Mesendoderm (in vitro differentiated cells): Measurements from ENCODE around the gene STAP2.

Experiments
- DNase-seq: peaks from one replicate; pipeline ENCODE4 v3.0.0; 2013
- H2AK5ac ChIP-seq: 2 replicates; pipeline ENCODE4 v1.6.1; 2013; ENCODE audit warnings: low read length, inconsistent platforms
- H2BK120ac ChIP-seq: 2 replicates; pipeline ENCODE4 v1.6.1; 2013; ENCODE audit warnings: low read depth, mild to moderate bottlenecking, low read length, moderate library complexity, mixed read lengths
- H2BK15ac ChIP-seq: replicated peaks from 2 replicates; pipeline ENCODE4 v1.6.1; 2013; ENCODE audit warnings: low read depth, mild to moderate bottlenecking, moderate library complexity
- H2BK5ac ChIP-seq: 2 replicates; pipeline ENCODE4 v1.6.1; 2013; ENCODE audit warnings: low read length, inconsistent platforms
- H3K18ac ChIP-seq: 2 replicates; pipeline ENCODE4 v1.6.1; 2013; ENCODE audit warnings: mild to moderate bottlenecking, low read length, mixed read lengths
- H3K23ac ChIP-seq: one replicate; pipeline ENCODE4 v1.6.1; 2013; ENCODE audit warnings: low read length
- H3K27ac ChIP-seq: 2 replicates; pipeline ENCODE4 v1.5.1; 2013; ENCODE audit warnings: low read depth, mild to moderate bottlenecking, inconsistent platforms, low read length, moderate library complexity
- H3K27me3 ChIP-seq: 2 replicates; pipeline ENCODE4 v1.6.1; 2013; ENCODE audit warnings: low read length, control low read depth, mild to moderate bottlenecking, inconsistent platforms; ENCODE audit not compliant: insufficient read depth, poor library complexity
- H3K36me3 ChIP-seq: 2 replicates; pipeline ENCODE4 v1.6.1; 2013; ENCODE audit warnings: low read length, inconsistent platforms; ENCODE audit not compliant: control insufficient read depth, insufficient read depth
- H3K4ac ChIP-seq: one replicate; pipeline ENCODE4 v1.6.1; 2013; ENCODE audit warnings: low read depth, mild to moderate bottlenecking, low read length, moderate library complexity
- H3K4me1 ChIP-seq: 2 replicates; pipeline ENCODE4 v1.6.1; 2013; ENCODE audit warnings: low read depth, low read length, inconsistent platforms; ENCODE audit not compliant: control insufficient read depth
- H3K4me2 ChIP-seq: 2 replicates; pipeline ENCODE4 v1.6.1; 2013; ENCODE audit warnings: low read length
- H3K4me3 ChIP-seq: 2 replicates; pipeline ENCODE4 v1.5.1; 2013; ENCODE audit warnings: mild to moderate bottlenecking, low read length
- H3K56ac ChIP-seq: one replicate; pipeline ENCODE4 v1.6.1; 2013; ENCODE audit warnings: low read length
- H3K79me1 ChIP-seq: 2 replicates; pipeline ENCODE4 v1.6.1; 2013; ENCODE audit warnings: low read length, inconsistent platforms
- H3K79me2 ChIP-seq: 2 replicates; pipeline ENCODE4 v1.6.1; 2013; ENCODE audit warnings: mild to moderate bottlenecking, low read length; ENCODE audit not compliant: control insufficient read depth, insufficient read depth
- H3K9ac ChIP-seq: 2 replicates; pipeline ENCODE4 v1.6.1; 2013; ENCODE audit warnings: low read length, inconsistent platforms
- H4K5ac ChIP-seq: one replicate; pipeline ENCODE4 v1.6.1; 2013; ENCODE audit warnings: low read length
- H4K8ac ChIP-seq: one replicate; pipeline ENCODE4 v1.6.1; 2013; ENCODE audit warnings: low read depth, mild to moderate bottlenecking, control low read depth, low read length, moderate library complexity
- WGBS: extraction: QIAGEN DNeasy Blood & Tissue Kit; methylation state at CpG from one replicate; pipeline ENCODE4 v1.1.7; 2013; ENCODE audit warnings: low lambda C conversion rate, missing lambda C conversion rate; ENCODE audit not compliant: insufficient coverage; ENCODE audit errors: extremely low coverage; 5-methylcytosine and 5-hydroxymethylcytosine counted together

STAP2 gene

DNA sequence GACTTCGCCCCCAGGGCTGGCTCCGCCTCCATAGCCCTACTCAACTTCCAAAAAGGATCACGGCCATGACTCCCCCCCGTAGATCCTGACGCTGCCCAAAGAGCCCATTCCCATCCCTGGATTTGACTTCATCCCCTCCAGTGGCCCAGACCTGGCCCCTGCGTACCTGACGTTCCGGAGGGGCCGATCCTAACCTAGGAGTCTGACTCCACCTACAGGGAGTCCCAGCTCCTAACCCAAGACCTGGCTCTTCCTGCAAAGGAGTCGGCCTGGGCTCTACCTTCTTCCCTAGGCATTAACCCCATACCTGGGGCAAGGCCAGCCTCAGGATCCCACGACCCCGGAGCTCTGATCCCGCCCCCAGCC, 10.8 kb downstream of the STAP2 start:
- Histone ChIP-seq H3K79me2 (no peaks in the 10 kb centered on the region), H3K56ac (peak overlapping the region; percentile 22), H3K4me3 (peak overlapping the region; percentile 3), H3K18ac (no peak overlapping the region), H3K4me1 (no peaks in the 10 kb centered on the region), H3K9ac (peak overlapping the region; percentile 48), H3K36me3 (no peaks in the 10 kb centered on the region), H3K27ac (no peak overlapping the region), H2BK5ac (no peak overlapping the region), H2AK5ac (no peak overlapping the region), H4K8ac (no peak overlapping the region), H2BK120ac (no peak overlapping the region), H3K23ac (no peak overlapping the region), H3K4ac (no peak overlapping the region), H2BK15ac (no peak overlapping the region), H4K5ac (no peak overlapping the region), H3K27me3 (no peaks in the 10 kb centered on the region), H3K4me2 (peak overlapping the region; percentile 48), H3K79me1 (no peaks in the 10 kb centered on the region)
- no CpG with 5 or more reads among the region's 13 CpGs for WGBS
- DNase-seq: no peak

DNA sequence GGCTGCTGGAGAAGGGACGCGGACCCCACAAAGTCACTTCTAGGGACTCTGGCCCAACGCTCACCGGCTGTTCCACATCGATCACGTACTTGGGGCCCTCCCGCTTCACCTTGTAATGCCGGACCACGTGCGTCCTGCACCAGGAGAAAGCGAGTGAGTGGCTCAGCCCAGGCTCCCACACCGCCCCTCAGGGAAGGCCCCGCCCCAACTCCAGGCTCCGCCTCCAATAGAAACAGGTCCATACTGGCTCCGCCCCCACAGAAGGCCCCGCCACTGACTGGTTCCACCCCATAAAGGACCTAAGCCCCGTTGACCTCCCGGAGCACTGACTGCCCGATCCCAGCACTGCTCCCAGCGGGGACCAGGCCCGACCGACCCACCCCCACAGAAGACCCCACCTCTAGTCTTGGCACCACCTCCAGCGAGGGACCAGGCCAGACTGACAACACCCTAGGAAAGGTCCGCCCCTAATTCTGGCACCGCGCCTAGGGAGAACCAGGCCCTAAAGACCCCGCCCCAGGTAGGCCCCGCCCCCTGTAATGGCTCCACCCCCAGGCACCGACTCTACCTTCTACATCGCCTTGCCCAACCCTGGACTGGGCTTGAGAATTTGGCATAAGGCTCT, 11.3 kb downstream of the STAP2 start:
- Histone ChIP-seq H2AK5ac (no peak overlapping the region), H3K4me1 (no peaks in the 10 kb centered on the region), H3K27ac (no peak overlapping the region), H4K5ac (no peak overlapping the region), H2BK5ac (no peak overlapping the region), H3K79me1 (no peaks in the 10 kb centered on the region), H3K18ac (no peak overlapping the region), H3K79me2 (no peaks in the 10 kb centered on the region), H3K9ac (peak overlapping the region; percentile 49), H3K4ac (no peak overlapping the region), H3K36me3 (no peaks in the 10 kb centered on the region), H2BK15ac (no peak overlapping the region), H3K23ac (peak overlapping the region; percentile 66), H3K4me3 (no peak overlapping the region), H4K8ac (no peak overlapping the region), H3K4me2 (peak overlapping the region; percentile 77), H3K27me3 (no peaks in the 10 kb centered on the region), H2BK120ac (no peak overlapping the region), H3K56ac (peak overlapping the region; percentile 79)
- WGBS: no CpG with 5 or more reads among the region's 30 CpGs
- DNase-seq: peak; percentile 95

DNA sequence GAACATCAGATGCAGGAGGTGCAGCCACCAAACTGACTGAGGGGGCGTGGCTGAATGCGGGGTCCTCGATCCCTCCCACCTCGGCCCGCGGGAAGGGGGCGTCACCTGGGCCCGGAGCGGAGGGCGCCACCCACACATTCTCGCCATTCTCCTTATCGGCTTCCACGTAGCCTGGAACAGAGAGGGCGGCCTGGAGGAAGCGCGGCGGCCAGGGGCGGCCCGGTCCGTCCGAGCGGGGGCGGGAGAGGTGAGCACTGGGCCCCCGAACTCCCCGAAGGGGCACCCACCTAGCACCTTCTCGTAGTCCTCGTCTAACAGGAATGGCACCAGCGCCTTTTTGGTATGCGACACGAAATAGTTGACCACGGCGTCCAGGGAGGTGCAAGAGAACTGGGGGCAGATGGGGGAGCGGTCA, 11.8 kb downstream of the STAP2 start:
- Histone ChIP-seq H3K27me3 (no peaks in the 10 kb centered on the region), H3K4me2 (peak overlapping the region; percentile 77), H2BK120ac (no peak overlapping the region), H2BK5ac (no peak overlapping the region), H2AK5ac (no peak overlapping the region), H3K4ac (no peak overlapping the region), H3K27ac (no peak overlapping the region), H2BK15ac (no peak overlapping the region), H4K5ac (no peak overlapping the region), H3K9ac (peak overlapping the region; percentile 49), H3K4me1 (no peaks in the 10 kb centered on the region), H3K18ac (no peak overlapping the region), H3K4me3 (no peak overlapping the region), H3K79me2 (no peaks in the 10 kb centered on the region), H3K79me1 (no peaks in the 10 kb centered on the region), H3K36me3 (no peaks in the 10 kb centered on the region), H4K8ac (no peak overlapping the region), H3K56ac (peak overlapping the region; percentile 79), H3K23ac (peak overlapping the region; percentile 66)
- peak; percentile 76 for DNase-seq
- no CpG with 5 or more reads among the region's 33 CpGs for WGBS

DNA sequence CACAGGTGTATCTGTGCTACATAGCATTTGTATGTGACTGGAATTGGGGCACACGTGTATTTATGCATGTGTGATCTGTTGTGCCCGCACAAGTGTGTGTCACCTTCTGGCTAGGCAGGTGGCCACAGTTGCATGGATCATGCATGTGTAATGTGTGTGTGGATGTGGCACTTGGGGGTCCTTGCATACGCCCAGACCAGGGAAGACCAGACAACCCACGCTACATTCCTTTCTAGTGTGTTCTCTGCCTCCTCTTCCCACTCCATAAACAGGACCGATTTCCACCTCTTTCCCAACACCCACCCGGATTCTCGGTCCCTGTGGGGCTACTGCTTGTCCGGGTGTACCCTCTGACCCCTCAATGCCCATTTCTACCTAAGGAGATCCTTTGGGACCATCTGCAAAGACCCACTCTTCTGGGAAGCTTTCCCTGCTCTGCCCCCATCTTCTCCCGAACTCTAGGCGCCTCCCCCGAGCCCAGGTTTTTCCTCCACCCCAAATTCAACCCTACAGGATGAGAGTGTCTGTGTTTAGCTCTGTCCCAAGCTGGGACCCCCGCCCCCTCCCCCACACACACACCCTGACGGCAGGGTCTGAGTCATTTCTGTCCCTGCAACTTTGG, 12.3 kb downstream of the STAP2 start:
- no peak overlapping the region for H4K8ac ChIP-seq
- no peak overlapping the region for H2AK5ac ChIP-seq
- no peak overlapping the region for H4K5ac ChIP-seq
- H2BK5ac ChIP-seq: no peak overlapping the region
- H3K4me3 ChIP-seq: no peak overlapping the region
- no peaks in the 10 kb centered on the region for H3K4me1 ChIP-seq
- H3K79me2 ChIP-seq: no peaks in the 10 kb centered on the region
- H3K79me1 ChIP-seq: no peaks in the 10 kb centered on the region
- no peaks in the 10 kb centered on the region for H3K27me3 ChIP-seq
- no peak for DNase-seq
- WGBS: no CpG with 5 or more reads among the region's 13 CpGs
- no peak overlapping the region for H3K56ac ChIP-seq
- no peak overlapping the region for H3K4ac ChIP-seq
- H3K18ac ChIP-seq: no peak overlapping the region
- H3K9ac ChIP-seq: no peak overlapping the region
- no peak overlapping the region for H3K4me2 ChIP-seq
- H3K27ac ChIP-seq: no peak overlapping the region
- no peak overlapping the region for H2BK120ac ChIP-seq
- no peaks in the 10 kb centered on the region for H3K36me3 ChIP-seq
- no peak overlapping the region for H2BK15ac ChIP-seq
- no peak overlapping the region for H3K23ac ChIP-seq

DNA sequence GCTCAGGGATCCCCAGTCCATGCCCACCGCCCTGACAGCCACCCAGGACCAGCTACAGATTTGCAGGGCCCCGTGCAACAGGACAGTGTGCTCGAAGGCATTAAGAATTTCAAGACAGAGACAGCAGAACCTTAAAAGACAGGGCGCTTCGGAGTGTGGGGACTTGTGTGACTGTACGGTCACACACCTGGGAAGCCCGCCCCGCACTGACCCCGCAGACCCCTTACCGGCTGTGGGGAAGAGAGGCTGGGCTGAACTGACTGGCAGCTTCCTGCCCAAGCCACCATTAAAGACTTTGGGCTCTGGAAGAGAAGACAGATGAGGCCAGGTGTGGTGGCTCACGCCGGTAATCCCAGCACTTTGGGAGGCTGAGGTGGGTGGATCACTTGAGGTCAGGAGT, 14.4 kb downstream of the STAP2 start:
- Histone ChIP-seq H3K4ac (no peak overlapping the region), H3K4me3 (no peak overlapping the region), H2BK120ac (no peak overlapping the region), H2BK5ac (no peak overlapping the region), H2AK5ac (no peak overlapping the region), H2BK15ac (no peak overlapping the region), H4K5ac (no peak overlapping the region), H3K56ac (no peak overlapping the region), H3K27me3 (no peaks in the 10 kb centered on the region), H3K4me2 (no peak overlapping the region), H3K9ac (no peak overlapping the region), H4K8ac (no peak overlapping the region), H3K23ac (no peak overlapping the region), H3K79me1 (no peaks in the 10 kb centered on the region), H3K36me3 (no peaks in the 10 kb centered on the region), H3K18ac (no peak overlapping the region), H3K79me2 (no peaks in the 10 kb centered on the region), H3K27ac (no peak overlapping the region), H3K4me1 (no peaks in the 10 kb centered on the region)
- DNase-seq: no peak
- WGBS: no CpG with 5 or more reads among the region's 12 CpGs

DNA sequence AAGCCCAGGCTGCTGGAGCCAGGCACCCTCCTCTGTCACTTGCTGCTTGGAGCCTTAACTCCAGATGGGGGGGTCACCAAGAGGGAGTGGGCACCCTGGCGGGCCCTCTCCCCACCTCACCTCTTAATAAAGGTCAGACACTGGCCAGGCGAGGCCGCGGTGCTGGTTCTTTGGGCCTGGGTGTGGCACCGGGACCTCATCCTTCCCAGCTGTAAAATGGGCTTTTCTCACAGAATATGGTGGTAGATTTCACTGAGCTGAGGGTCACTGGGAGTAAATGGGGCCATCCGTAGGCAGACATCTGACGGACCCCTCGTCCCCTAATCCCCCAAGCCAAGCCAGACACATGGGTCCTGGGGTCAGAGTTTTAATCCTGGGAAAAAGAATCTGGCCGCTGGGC, 14.9 kb downstream of the STAP2 start:
- H3K4ac ChIP-seq: no peak overlapping the region
- DNase-seq: no peak
- H4K8ac ChIP-seq: no peak overlapping the region
- H4K5ac ChIP-seq: no peak overlapping the region
- H3K4me2 ChIP-seq: no peak overlapping the region
- H2AK5ac ChIP-seq: no peak overlapping the region
- no peak overlapping the region for H3K56ac ChIP-seq
- H2BK120ac ChIP-seq: no peak overlapping the region
- no peaks in the 10 kb centered on the region for H3K79me2 ChIP-seq
- no peaks in the 10 kb centered on the region for H3K4me1 ChIP-seq
- H2BK5ac ChIP-seq: no peak overlapping the region
- H3K23ac ChIP-seq: no peak overlapping the region
- WGBS: no CpG with 5 or more reads among the region's 9 CpGs
- no peaks in the 10 kb centered on the region for H3K27me3 ChIP-seq
- H2BK15ac ChIP-seq: no peak overlapping the region
- H3K36me3 ChIP-seq: no peaks in the 10 kb centered on the region
- no peak overlapping the region for H3K9ac ChIP-seq
- no peak overlapping the region for H3K4me3 ChIP-seq
- H3K79me1 ChIP-seq: no peaks in the 10 kb centered on the region
- H3K27ac ChIP-seq: no peak overlapping the region
- H3K18ac ChIP-seq: no peak overlapping the region
